Measurements from ENCODE around the gene WNT7B.

WNT7B gene

DNA sequence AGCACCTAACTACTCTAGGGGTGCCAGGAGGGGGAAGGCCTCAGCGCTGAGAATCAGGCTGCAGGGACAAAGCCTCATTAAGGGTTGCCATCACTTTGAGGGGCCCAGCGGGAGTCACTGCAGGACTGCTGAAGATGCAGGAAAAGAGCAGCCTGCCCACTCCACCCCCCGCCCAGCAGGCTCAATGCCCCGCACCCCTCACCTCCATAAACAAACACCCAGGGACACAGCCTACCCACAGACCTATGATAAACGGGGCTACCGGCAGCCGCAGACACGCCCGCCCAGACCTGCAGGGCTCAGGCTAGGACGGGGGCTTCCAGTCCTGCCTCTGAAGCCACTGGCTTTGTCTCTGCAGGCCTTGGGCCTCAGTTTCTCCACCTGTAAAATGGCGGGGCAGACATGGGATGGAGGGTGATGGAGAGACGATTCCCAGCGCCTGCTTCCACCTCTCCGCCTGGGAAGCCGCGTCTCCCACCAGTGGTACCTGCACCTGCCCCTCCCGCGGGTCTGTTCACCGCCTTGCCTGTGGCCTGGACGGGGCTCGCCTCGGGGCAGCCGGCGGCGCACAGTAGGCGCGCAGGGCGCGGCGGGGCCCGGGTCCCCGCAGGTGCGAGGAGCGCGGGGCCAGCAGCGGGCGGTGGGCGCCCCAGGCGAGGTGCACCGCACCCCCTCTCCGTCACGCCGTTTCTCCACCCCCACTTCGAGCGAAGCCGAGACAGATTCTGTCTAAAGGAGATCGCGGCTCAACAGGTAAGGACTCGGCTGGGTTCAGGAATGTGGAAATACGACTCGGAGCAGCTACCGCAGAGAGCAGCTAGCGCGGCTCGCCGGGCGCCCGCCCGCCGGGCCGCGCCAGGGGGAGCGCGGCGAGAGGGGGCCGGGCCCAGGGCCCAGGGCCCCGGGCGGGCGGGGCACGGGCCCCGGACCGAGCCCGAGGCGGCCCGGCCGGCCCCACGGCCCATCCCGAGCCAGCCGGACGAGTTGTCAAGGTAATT lies 1.5 kb downstream of the WNT7B start:
- no peaks in the 10 kb centered on the region for H3K36me3 ChIP-seq (ENCODE audit: low read depth)
- TF ChIP-seq, protein P1, sequence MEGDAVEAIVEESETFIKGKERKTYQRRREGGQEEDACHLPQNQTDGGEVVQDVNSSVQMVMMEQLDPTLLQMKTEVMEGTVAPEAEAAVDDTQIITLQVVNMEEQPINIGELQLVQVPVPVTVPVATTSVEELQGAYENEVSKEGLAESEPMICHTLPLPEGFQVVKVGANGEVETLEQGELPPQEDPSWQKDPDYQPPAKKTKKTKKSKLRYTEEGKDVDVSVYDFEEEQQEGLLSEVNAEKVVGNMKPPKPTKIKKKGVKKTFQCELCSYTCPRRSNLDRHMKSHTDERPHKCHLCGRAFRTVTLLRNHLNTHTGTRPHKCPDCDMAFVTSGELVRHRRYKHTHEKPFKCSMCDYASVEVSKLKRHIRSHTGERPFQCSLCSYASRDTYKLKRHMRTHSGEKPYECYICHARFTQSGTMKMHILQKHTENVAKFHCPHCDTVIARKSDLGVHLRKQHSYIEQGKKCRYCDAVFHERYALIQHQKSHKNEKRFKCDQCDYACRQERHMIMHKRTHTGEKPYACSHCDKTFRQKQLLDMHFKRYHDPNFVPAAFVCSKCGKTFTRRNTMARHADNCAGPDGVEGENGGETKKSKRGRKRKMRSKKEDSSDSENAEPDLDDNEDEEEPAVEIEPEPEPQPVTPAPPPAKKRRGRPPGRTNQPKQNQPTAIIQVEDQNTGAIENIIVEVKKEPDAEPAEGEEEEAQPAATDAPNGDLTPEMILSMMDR (IDR thresholded peaks at IDR 0.05; ENCODE audit: poor library complexity, severe bottlenecking), result no peak
- no peak for DNase-seq (ENCODE audit: low spot score)
- H3K4me3 ChIP-seq (ENCODE audit: severe bottlenecking), result peak overlapping the region; percentile 72
- H3K9me3 ChIP-seq (ENCODE audit: severe bottlenecking), result no peaks in the 10 kb centered on the region
- no peak for ATAC-seq (ENCODE audit: low read depth)
- H3K4me1 ChIP-seq (ENCODE audit: insufficient read depth, poor library complexity, severe bottlenecking), result peaks cover 16% of the 10 kb centered on the region
- no peaks in the 10 kb centered on the region for H3K27me3 ChIP-seq (ENCODE audit: insufficient read depth, poor library complexity, severe bottlenecking)
- peak overlapping the region; percentile 68 for H3K27ac ChIP-seq (ENCODE audit: poor library complexity, severe bottlenecking)

DNA sequence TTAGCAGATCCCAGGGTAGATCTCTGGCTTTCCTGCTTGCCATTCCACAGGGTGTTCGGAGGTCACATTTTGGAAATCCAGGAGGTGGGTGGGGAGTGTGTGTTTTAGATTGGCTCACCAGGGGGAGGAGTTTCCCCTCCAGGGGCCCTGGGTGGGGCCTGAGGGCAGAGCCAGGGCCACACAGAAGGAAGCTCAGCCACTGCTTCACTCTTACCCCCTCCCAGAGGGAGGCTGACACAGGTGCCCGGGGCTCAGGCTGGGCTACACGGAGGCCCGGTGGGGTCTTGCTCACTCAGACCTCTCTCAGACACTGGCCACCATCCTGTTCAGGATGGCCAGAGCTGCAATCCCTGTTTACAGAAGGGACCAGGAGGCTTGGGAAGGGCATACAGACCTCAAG lies 2.5 kb downstream of the WNT7B start:
- H3K27me3 ChIP-seq (ENCODE audit: insufficient read depth, poor library complexity, severe bottlenecking), result no peaks in the 10 kb centered on the region

GRCh38 chr22:45972889-45973253 lies 4.1 kb downstream of the WNT7B start:
- H3K27me3 ChIP-seq (ENCODE audit: insufficient read depth, poor library complexity, severe bottlenecking), result no peaks in the 10 kb centered on the region
- no peak overlapping the region for H3K4me3 ChIP-seq (ENCODE audit: severe bottlenecking)
- TF ChIP-seq, protein P1 (IDR thresholded peaks at IDR 0.05; ENCODE audit: poor library complexity, severe bottlenecking), result no peak

More for the DNA sequence above, 2.5 kb downstream of the WNT7B start:
- peaks cover 22% of the 10 kb centered on the region for H3K4me1 ChIP-seq (ENCODE audit: insufficient read depth, poor library complexity, severe bottlenecking)
- H3K27ac ChIP-seq (ENCODE audit: poor library complexity, severe bottlenecking), result peak overlapping the region; percentile 68
- no peaks in the 10 kb centered on the region for H3K9me3 ChIP-seq (ENCODE audit: severe bottlenecking)
- DNase-seq (ENCODE audit: low spot score) (no peak), ATAC-seq (ENCODE audit: low read depth) (no peak)
- no peak overlapping the region for H3K4me3 ChIP-seq (ENCODE audit: severe bottlenecking)
- H3K36me3 ChIP-seq (ENCODE audit: low read depth), result no peaks in the 10 kb centered on the region
- TF ChIP-seq, protein P1 (IDR thresholded peaks at IDR 0.05; ENCODE audit: poor library complexity, severe bottlenecking), result no peak

DNA sequence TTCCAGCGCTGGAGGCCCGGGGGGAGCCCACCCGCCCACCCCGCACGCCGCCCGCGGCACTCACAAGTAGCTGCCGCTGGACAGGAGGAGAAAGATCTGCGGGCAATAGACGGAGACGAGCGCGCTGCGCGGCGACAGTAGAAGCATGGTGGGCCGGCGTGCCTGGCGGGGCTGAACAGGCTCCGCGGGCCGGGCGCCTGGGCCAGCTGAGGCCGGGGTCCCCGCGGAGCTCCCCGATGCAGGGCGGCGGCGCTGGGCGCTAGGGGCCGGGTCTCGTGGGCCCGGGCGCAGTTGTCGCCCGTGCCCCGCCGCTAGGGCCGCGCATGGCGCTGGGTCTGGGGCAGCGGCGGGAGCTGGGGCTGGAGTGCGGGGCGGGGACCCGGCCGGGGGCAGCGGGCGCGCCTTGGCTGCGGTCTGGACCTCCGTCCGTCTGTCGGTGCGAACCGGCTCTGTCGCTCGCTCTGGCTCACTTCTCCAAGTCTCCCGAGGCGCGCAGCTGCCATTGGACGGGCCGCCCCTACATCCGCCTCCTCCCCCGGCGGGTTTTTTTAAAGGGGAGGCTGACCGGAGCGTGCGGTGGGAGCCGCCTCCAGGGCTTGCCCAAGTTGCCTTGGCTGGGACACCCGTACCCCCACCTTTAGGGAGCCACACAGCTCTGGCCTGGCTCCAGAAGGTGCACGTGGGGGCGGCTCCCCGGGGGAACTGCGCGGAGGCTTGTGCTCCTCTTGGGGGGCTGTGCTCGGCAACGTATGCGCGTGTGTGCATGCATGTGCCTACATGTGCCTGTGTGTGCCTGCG lies 4.7 kb downstream of the WNT7B start:
- TF ChIP-seq, protein P1 (IDR thresholded peaks at IDR 0.05; ENCODE audit: poor library complexity, severe bottlenecking), result no peak
- ATAC-seq (ENCODE audit: low read depth) (no peak), DNase-seq (ENCODE audit: low spot score) (no peak)
- H3K4me1 ChIP-seq (ENCODE audit: insufficient read depth, poor library complexity, severe bottlenecking), result peaks cover 32% of the 10 kb centered on the region
- H3K27me3 ChIP-seq (ENCODE audit: insufficient read depth, poor library complexity, severe bottlenecking), result no peaks in the 10 kb centered on the region
- H3K36me3 ChIP-seq (ENCODE audit: low read depth), result no peaks in the 10 kb centered on the region
- H3K4me3 ChIP-seq (ENCODE audit: severe bottlenecking), result no peak overlapping the region
- no peak overlapping the region for H3K27ac ChIP-seq (ENCODE audit: poor library complexity, severe bottlenecking)
- no peaks in the 10 kb centered on the region for H3K9me3 ChIP-seq (ENCODE audit: severe bottlenecking)

More at GRCh38 chr22:45972889-45973253, 4.1 kb downstream of the WNT7B start:
- peaks cover 36% of the 10 kb centered on the region for H3K4me1 ChIP-seq (ENCODE audit: insufficient read depth, poor library complexity, severe bottlenecking)
- no peaks in the 10 kb centered on the region for H3K9me3 ChIP-seq (ENCODE audit: severe bottlenecking)
- peak overlapping the region; percentile 68 for H3K27ac ChIP-seq (ENCODE audit: poor library complexity, severe bottlenecking)
- ATAC-seq (ENCODE audit: low read depth) (no peak), DNase-seq (ENCODE audit: low spot score) (no peak)
- no peaks in the 10 kb centered on the region for H3K36me3 ChIP-seq (ENCODE audit: low read depth)
